GM12891 (cell line): ENCODE measurements around the gene KLHL28.

Experiments
- POLR2AphosphoS5 ChIP-seq: IDR thresholded peaks from 2 replicates; pipeline ENCODE4 v1.6.1; 2011; ENCODE audit warnings: low read depth, low read length, control low read depth
- POU2F2 ChIP-seq: IDR thresholded peaks from 2 replicates; pipeline ENCODE4 v1.6.1; 2011; ENCODE audit warnings: low read depth, mild to moderate bottlenecking, control low read depth, low read length, moderate library complexity
- TAF1 ChIP-seq: IDR thresholded peaks from 2 replicates; pipeline ENCODE4 v1.6.1; 2011; ENCODE audit warnings: low read depth, low read length, control low read depth

GRCh38 chr14:44898551-44898950 is 63.2 kb downstream of the KLHL28 start:
- TF ChIP-seq POLR2AphosphoS5 (no peak), TAF1 (no peak), POU2F2 (no peak)
